Ishikawa (cell line): Measurements from ENCODE around the gene RPS6KA1.

Experiments
- CEBPB ChIP-seq: IDR thresholded peaks from 2 replicates; pipeline ENCODE4 v1.6.1; 2012
- EGR1 ChIP-seq: IDR thresholded peaks from 2 replicates; pipeline ENCODE4 v1.6.1; 2012
- USF1 ChIP-seq: IDR thresholded peaks from 2 replicates; pipeline ENCODE4 v1.6.1; 2012
- YY1 ChIP-seq: IDR thresholded peaks from 2 replicates; pipeline ENCODE4 v1.6.1; 2012; ENCODE audit warnings: low read depth

- no peak for TF ChIP-seq CEBPB
- no peak for TF ChIP-seq EGR1
- TF ChIP-seq YY1, result no peak
- no peak for TF ChIP-seq USF1
Measured at GRCh38 chr1:26482921-26483320, 46.6 kb upstream of the RPS6KA1 start.
